ENCODE measurements around the gene GJB2. TPM values are rescaled to one million over a fixed set of nuclear protein-coding genes. Genes with fewer than 3 reads are reported as not detected.

Gene GJB2
- total RNA-seq, 1 experiment from 2014 or later: 0.75 TPM

DNA sequence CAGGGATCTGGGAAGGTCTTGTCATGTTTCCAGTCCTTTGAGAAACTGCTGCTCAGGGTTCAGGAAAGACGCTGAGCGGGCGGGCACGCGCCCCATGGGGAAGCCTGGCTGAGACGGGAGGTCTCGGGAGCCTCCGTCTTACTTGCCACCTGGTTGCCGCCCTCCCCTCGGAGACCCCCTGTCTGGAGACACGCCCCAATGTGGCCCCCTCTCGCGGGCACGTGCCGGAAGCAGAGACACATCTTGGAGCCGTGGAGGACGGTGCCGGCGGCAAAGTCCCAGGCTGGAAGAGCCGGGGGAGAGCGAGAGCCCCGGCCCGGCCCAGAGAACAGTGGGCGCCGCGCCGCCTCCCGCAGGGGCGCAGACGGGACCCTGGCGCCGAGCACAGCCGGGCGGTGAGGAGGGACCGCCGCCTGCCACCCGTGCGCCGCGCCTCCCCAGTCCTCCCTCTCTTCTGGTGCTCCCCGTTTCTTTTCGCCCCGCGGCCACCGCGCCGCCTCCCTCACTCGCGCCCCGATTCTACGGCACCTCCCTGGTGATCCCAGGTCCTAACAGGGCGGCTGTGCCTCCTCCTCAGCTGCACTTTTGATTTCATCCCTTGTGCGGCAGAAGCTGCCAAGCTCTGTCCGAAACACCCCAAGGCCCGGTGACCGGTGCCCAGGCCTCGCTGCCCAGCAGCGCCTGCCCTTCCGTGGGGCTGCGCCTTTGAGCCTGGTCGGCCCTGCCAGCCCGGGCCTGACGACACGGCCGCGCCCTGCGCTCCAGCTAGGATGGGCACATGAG is 15.5 kb downstream of the GJB2 start:
- Mint-ChIP-seq H3K9me3 (ENCODE audit: unreplicated experiment) (no peaks in the 10 kb centered on the region), H3K36me3 (ENCODE audit: insufficient read depth, unreplicated experiment) (no peaks in the 10 kb centered on the region), H3K4me3 (ENCODE audit: unreplicated experiment) (no peak overlapping the region), H3K27me3 (ENCODE audit: insufficient read depth, unreplicated experiment) (peaks cover 3% of the 10 kb centered on the region), H3K4me1 (ENCODE audit: low read depth, unreplicated experiment) (peaks cover 15% of the 10 kb centered on the region), H3K27ac (ENCODE audit: unreplicated experiment) (no peak overlapping the region)
- H3K9me3 ChIP-seq: no peaks in the 10 kb centered on the region
- no peak for DNase-seq
- POLR2A ChIA-PET: no interaction called here
- no TSS peak for BruUV-seq (replicated peaks)
- H3K36me3 ChIP-seq (ENCODE audit: control insufficient read depth, insufficient read depth, low read length): no peaks in the 10 kb centered on the region
- H3K4me3 ChIP-seq (ENCODE audit: low read depth, low read length): no peak overlapping the region
- TF ChIP-seq, protein P1, sequence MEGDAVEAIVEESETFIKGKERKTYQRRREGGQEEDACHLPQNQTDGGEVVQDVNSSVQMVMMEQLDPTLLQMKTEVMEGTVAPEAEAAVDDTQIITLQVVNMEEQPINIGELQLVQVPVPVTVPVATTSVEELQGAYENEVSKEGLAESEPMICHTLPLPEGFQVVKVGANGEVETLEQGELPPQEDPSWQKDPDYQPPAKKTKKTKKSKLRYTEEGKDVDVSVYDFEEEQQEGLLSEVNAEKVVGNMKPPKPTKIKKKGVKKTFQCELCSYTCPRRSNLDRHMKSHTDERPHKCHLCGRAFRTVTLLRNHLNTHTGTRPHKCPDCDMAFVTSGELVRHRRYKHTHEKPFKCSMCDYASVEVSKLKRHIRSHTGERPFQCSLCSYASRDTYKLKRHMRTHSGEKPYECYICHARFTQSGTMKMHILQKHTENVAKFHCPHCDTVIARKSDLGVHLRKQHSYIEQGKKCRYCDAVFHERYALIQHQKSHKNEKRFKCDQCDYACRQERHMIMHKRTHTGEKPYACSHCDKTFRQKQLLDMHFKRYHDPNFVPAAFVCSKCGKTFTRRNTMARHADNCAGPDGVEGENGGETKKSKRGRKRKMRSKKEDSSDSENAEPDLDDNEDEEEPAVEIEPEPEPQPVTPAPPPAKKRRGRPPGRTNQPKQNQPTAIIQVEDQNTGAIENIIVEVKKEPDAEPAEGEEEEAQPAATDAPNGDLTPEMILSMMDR (IDR thresholded peaks at IDR 0.05; ENCODE audit: insufficient read depth in 1 of 2, low read depth in 1 of 2, low read length in 1 of 2, severe bottlenecking in 1 of 2, unreplicated experiment in 1 of 2): no peak
- CTCF ChIA-PET: no interaction called here
- no peaks in the 10 kb centered on the region for H3K27me3 ChIP-seq (replicated peaks; ENCODE audit: control insufficient read depth, insufficient read depth, low read length)
- H3K4me1 ChIP-seq: peaks cover 11% of the 10 kb centered on the region
- intact Hi-C loops (cut with micrococcal nuclease; ENCODE audit: unreplicated experiment): no loop called here

DNA sequence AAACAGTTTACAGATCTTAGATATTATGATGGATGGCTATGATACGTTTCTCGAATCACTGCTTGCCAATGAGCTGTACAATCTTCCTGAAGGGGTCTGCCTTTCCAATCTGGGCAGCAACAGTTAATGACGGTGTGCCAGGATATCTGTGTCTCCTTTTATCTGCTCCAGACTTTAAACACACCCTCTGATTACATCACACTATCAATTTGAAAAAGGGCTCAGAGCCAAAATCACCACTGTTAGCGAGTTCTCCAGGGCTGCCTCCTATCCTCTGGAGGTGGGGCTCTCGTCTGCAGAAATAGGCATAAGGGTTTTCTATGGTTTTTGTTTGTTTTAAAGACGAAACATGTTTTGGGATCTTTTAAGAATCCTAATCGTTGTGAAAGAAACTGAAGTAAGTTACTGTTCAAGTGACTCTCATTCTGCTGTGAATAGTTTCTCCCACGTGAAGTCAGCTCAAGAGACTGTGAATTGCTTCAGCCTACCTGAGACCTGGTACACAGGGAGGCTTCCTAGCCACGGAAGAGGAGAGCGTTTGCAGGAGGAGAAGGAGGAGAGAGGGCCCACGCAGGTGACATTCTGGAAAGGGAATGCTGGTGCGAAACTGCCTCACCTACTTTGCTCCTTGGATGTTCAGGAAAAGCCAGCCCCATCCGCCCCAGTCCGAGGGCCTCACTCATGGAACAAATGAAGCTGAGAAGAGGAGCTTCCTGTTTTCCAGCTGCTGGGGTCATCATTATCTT is 16.7 kb downstream of the GJB2 start:
- intact Hi-C loops (cut with micrococcal nuclease; ENCODE audit: unreplicated experiment): no loop called here
- Mint-ChIP-seq H3K27me3 (ENCODE audit: insufficient read depth, unreplicated experiment) (peaks cover 3% of the 10 kb centered on the region), H3K4me3 (ENCODE audit: unreplicated experiment) (no peak overlapping the region), H3K4me1 (ENCODE audit: low read depth, unreplicated experiment) (peaks cover 15% of the 10 kb centered on the region), H3K27ac (ENCODE audit: unreplicated experiment) (no peak overlapping the region), H3K36me3 (ENCODE audit: insufficient read depth, unreplicated experiment) (no peaks in the 10 kb centered on the region), H3K9me3 (ENCODE audit: unreplicated experiment) (no peaks in the 10 kb centered on the region)
- TF ChIP-seq, protein P1 (IDR thresholded peaks at IDR 0.05; ENCODE audit: insufficient read depth in 1 of 2, low read depth in 1 of 2, low read length in 1 of 2, severe bottlenecking in 1 of 2, unreplicated experiment in 1 of 2): no peak
- BruUV-seq (replicated peaks): no TSS peak
- ChIA-PET POLR2A (no interaction called here), CTCF (no interaction called here)
- no peaks in the 10 kb centered on the region for H3K27me3 ChIP-seq (replicated peaks; ENCODE audit: control insufficient read depth, insufficient read depth, low read length)
- DNase-seq: no peak
- no peaks in the 10 kb centered on the region for H3K9me3 ChIP-seq
- H3K36me3 ChIP-seq (ENCODE audit: control insufficient read depth, insufficient read depth, low read length): no peaks in the 10 kb centered on the region
- H3K4me3 ChIP-seq (ENCODE audit: low read depth, low read length): no peak overlapping the region
- peaks cover 11% of the 10 kb centered on the region for H3K4me1 ChIP-seq

DNA sequence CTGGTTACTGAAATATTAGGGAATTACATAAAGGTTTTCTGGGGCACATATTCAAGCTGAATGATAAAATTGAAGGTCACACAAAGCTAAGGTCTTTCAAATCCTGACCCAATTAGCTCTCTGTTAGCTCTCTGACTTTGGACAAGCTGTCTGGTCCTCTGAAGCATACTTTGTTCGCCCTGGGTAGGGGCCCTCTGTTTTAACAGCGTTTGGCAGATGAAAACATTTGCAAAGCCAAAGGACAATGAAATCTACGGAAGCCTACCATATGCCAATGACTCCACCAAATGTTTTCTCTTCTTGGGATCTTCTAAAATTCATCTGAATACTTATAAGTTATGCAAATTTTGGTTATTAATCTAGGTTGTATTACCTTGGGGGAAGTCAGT is 17.3 kb downstream of the GJB2 start:
- intact Hi-C loops (cut with micrococcal nuclease; ENCODE audit: unreplicated experiment): no loop called here
- Mint-ChIP-seq H3K36me3 (ENCODE audit: insufficient read depth, unreplicated experiment) (no peaks in the 10 kb centered on the region), H3K9me3 (ENCODE audit: unreplicated experiment) (no peaks in the 10 kb centered on the region), H3K27ac (ENCODE audit: unreplicated experiment) (no peak overlapping the region), H3K4me3 (ENCODE audit: unreplicated experiment) (no peak overlapping the region), H3K4me1 (ENCODE audit: low read depth, unreplicated experiment) (peaks cover 15% of the 10 kb centered on the region), H3K27me3 (ENCODE audit: insufficient read depth, unreplicated experiment) (peaks cover under 1% of the 10 kb centered on the region)
- POLR2A ChIA-PET: no interaction called here
- DNase-seq: no peak
- H3K4me1 ChIP-seq: peaks cover 11% of the 10 kb centered on the region
- H3K4me3 ChIP-seq (ENCODE audit: low read depth, low read length): no peak overlapping the region
- H3K36me3 ChIP-seq (ENCODE audit: control insufficient read depth, insufficient read depth, low read length): no peaks in the 10 kb centered on the region
- no TSS peak for BruUV-seq (replicated peaks)
- no peaks in the 10 kb centered on the region for H3K27me3 ChIP-seq (replicated peaks; ENCODE audit: control insufficient read depth, insufficient read depth, low read length)
- CTCF ChIA-PET: interaction anchor here (0.6 kb wide), 1 partner anchor 537 kb away, joined by 3 read pairs; no protein-coding TSS in a partner anchor
- TF ChIP-seq, protein P1 (IDR thresholded peaks at IDR 0.05; ENCODE audit: insufficient read depth in 1 of 2, low read depth in 1 of 2, low read length in 1 of 2, severe bottlenecking in 1 of 2, unreplicated experiment in 1 of 2): no peak
- H3K9me3 ChIP-seq: no peaks in the 10 kb centered on the region
